MCF 10A (cell line): ENCODE measurements around the gene UBTF. TPM values are rescaled to one million over a fixed set of nuclear protein-coding genes. Genes with fewer than 3 reads are reported as not detected.

Source experiments
- BruUV-seq: library from RNA; stranded (reverse); fragments of 400-500 nt; replicated peaks from 2 replicates; lab custom pipeline; 2021; lab: Mats Ljungman, UMichigan
- CTCF ChIA-PET: fragments of 300-600 bp; sonication (Branson Sonifier 250); formaldehyde crosslinking; extraction: SDS; loops from one replicate; lab custom pipeline; 2021; ENCODE audit warnings: antibody characterized with exemption, inconsistent platforms; lab: Yijun Ruan, JAX
- POLR2A ChIA-PET: fragments of 300-600, 350-650 bp; sonication (Branson Sonifier 250); formaldehyde crosslinking; extraction: SDS; loops from one replicate; lab custom pipeline; 2020; ENCODE audit warnings: antibody characterized with exemption, inconsistent platforms; lab: Yijun Ruan, JAX
- DNase-seq: peaks from one replicate; pipeline ENCODE4 v3.0.0-alpha.2; 2018; ENCODE audit not compliant: unreplicated experiment
- H3K27ac Mint-ChIP-seq: one replicate; pipeline ENCODE4 v1.8.0; 2022; ENCODE audit warnings: mild to moderate bottlenecking, low read depth, mixed read lengths; ENCODE audit not compliant: unreplicated experiment
- H3K27me3 Mint-ChIP-seq: one replicate; pipeline ENCODE4 v1.8.0; 2022; ENCODE audit warnings: mixed read lengths; ENCODE audit not compliant: insufficient read depth, unreplicated experiment
- H3K36me3 Mint-ChIP-seq: one replicate; pipeline ENCODE4 v1.8.0; 2022; ENCODE audit warnings: mild to moderate bottlenecking, moderate library complexity, mixed read lengths; ENCODE audit not compliant: insufficient read depth, unreplicated experiment
- H3K4me1 Mint-ChIP-seq: one replicate; pipeline ENCODE4 v1.8.0; 2022; ENCODE audit warnings: mixed read lengths; ENCODE audit not compliant: insufficient read depth, unreplicated experiment
- H3K4me3 Mint-ChIP-seq: one replicate; pipeline ENCODE4 v1.8.0; 2022; ENCODE audit warnings: mild to moderate bottlenecking, moderate library complexity, mixed read lengths; ENCODE audit not compliant: unreplicated experiment
- H3K9me3 Mint-ChIP-seq: one replicate; pipeline ENCODE4 v1.8.0; 2022; ENCODE audit warnings: mixed read lengths; ENCODE audit not compliant: unreplicated experiment
- CTCF ChIP-seq: fragments of 200-600 bp; IDR thresholded peaks from one replicate; pipeline ENCODE4 v1.8.0; 2022; ENCODE audit warnings: antibody characterized with exemption, mild to moderate bottlenecking; ENCODE audit not compliant: unreplicated experiment
- intact Hi-C: fragments of 100-400 bp; cut with micrococcal nuclease; formaldehyde crosslinking; loops from 2 replicates; pipeline ENCODE4 v1.14.1; 2022
- total RNA-seq: library from RNA; stranded (reverse); gene quantifications from 2 replicates; pipeline ENCODE4 v1.2.3, GENCODE V29; 2022

The UBTF gene
- total RNA-seq, 1 experiment from 2014 or later: 79.7 TPM

DNA sequence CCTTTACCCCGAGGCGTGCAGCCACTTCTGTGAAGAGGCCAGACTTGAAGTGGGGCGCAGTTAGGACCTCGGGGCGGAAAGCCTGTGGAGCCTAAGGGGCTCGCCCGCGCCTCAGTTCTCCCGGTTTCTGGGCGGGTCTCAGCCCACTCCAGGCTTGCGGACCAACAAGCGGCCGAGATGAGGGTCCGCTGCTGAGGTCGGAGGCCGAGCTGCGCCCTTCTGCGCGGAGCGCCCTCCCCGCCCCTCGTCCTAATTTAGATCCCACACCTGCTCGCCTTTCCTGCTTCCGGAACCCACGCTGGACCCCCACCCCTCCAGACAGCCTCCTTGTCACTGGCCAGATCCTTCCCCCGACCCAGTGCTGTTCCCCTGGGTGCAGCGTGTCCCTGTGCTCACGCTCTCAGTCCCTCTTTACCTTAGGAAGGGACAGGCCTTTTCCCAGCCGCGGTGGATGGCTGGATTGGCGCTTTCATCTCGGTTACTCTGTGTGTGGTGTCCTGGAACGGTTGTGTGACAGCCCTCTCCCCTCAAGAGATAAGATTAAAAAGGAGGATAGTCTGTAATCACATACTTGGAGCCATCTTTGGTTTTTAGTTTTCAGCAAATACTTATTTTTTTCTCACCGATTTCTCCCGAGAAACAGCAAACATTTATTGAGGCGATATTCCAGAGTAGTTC lies 18.9 kb downstream of the UBTF start:
- intact Hi-C loops: loop anchor here (1.0 kb wide), 2 partner anchors 18 to 126 kb away; no protein-coding TSS in a partner anchor
- POLR2A ChIA-PET: interaction anchor here (0.7 to 6.7 kb wide), 8 partner anchors 9 to 145 kb away, joined by 3 to 65 read pairs (median 4); partner anchors contain the start of genes LSM12, TMUB2 and UBTF
- Mint-ChIP-seq H3K9me3 (no peaks in the 10 kb centered on the region), H3K27me3 (no peaks in the 10 kb centered on the region), H3K4me3 (peak overlapping the region; percentile 89), H3K4me1 (peaks cover 46% of the 10 kb centered on the region), H3K27ac (peak overlapping the region; percentile 95), H3K36me3 (peaks cover 36% of the 10 kb centered on the region)
- TF ChIP-seq CTCF: no peak
- no peak for DNase-seq
- CTCF ChIA-PET: no interaction called here
- TSS peak; percentile 75 for BruUV-seq

DNA sequence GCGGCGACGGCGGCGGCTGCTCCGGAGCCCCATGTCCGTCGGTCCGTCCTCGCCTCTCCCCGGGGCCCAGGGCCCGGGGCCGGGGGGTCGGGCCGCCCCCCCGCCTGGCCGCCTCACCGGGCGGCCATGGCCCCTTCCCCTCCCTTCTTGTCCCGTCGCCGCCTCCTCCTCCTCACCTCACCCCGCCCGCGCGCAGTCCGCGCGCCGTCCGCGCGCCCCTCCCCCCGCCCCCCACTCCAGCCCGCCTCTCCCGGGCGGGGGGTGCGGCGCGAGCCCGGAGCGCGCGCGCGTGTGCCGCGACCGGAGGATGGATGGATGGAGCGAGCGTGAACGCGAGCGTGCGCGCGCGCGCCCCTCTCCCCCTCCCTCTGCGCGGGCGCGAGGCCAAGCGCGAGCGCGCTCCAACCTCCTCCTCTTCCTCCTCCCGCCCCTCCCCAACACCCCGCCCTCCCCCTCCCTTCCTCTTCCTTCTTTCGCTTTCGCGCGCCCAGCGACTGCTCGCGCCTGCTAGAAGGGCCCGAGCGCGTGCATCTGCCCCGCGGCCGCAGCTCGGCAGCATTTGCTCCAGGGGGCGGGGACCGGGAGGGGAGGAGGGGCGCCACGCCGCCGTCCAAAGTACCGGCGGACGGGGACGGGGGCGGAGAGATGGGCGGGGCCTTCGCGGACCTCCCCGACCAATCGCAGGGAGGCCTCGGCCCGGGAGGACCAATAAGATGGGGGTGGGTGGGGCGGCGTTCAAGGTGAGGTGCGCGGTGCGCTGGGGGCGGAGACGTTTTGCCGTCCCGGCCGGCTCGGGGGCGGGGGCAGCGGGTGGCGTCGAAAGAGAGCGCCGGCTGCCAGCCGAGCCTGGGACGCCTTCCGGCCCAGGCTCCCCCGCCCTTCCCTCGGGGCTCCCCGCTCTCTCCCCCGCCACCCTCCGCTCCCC lies 19.7 kb downstream of the UBTF start, which contains the start of gene ATXN7L3:
ATXN7L3 (minus strand) TSS at position 332 of the 925 bp plus-strand sequence. CDS start 1,814 bp downstream, outside the sequence.
- no TSS peak for BruUV-seq
- POLR2A ChIA-PET: interaction anchor here (0.9 to 6.7 kb wide), 6 partner anchors 9 to 125 kb away, joined by 3 to 65 read pairs (median 10); partner anchors contain the start of genes TMUB2 and UBTF
- intact Hi-C loops: loop anchor here (1.0 kb wide), 2 partner anchors 18 to 126 kb away; no protein-coding TSS in a partner anchor
- Mint-ChIP-seq H3K36me3 (peaks cover 44% of the 10 kb centered on the region), H3K27ac (peak within 1 kb of the TSS; percentile 95), H3K27me3 (no peaks in the 10 kb centered on the region), H3K9me3 (no peaks in the 10 kb centered on the region), H3K4me3 (peak within 1 kb of the TSS; percentile 89), H3K4me1 (peaks cover 45% of the 10 kb centered on the region)
- DNase-seq: peak; percentile 97
- TF ChIP-seq CTCF: no peak
- CTCF ChIA-PET: no interaction called here

DNA sequence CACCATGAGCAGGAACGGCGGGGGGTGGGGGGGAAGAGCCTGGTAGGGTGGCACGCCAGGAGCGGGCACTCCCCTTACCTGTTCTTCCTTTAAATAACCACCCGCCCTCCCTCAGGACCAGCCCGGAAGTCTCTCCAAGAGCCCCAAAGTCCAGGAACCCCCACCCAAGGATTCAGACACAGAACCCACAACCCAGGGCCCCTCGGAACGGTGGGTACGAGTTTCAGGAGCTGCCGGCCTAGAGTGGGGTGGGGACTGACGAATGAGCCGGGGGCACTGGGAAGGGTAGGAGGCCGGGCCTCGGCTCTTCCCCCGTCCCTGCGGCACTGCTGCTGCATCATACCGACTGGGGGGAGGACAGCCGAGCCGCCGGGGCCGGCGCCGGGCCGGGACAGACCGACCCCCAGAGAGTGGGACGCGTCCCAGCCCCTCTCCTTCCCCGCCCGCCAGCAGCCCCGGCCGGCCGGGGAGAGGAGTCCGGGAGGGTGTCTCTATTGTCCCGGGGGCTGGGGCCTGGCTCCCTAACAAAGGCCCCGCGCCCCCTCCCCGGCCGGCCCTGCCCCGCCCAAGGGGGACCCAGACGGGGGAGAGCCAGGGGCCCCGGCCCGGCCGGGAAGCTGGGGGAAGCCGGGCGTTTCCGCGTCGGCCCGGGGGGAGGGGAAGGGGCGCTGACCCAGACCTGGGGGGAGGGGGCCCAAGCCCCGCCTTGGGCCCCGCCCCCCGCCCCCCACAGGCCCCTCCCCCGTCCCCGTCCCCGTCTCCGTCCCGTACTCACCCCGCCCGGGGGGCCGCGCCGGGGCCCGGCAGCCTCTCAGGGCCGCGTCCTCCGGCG lies 20.5 kb downstream of the UBTF start:
- intact Hi-C loops: loop anchor here (1.0 kb wide), 1 partner anchor 146 kb away; the partner anchor contains the start of gene GRN
- Mint-ChIP-seq H3K27me3 (no peaks in the 10 kb centered on the region), H3K27ac (peak overlapping the region; percentile 81), H3K36me3 (peaks cover 53% of the 10 kb centered on the region), H3K9me3 (no peaks in the 10 kb centered on the region), H3K4me1 (peaks cover 36% of the 10 kb centered on the region), H3K4me3 (peak overlapping the region; percentile 89)
- POLR2A ChIA-PET: interaction anchor here (0.5 to 6.7 kb wide), 11 partner anchors 8 to 126 kb away, joined by 3 to 65 read pairs (median 4); partner anchors contain the start of genes SLC25A39, TMUB2 and UBTF
- no peak for TF ChIP-seq CTCF
- TSS peak; percentile 35 for BruUV-seq
- CTCF ChIA-PET: interaction anchor here (0.6 to 1.3 kb wide), 3 partner anchors 12 to 168 kb away, joined by 3 to 4 read pairs (median 3); partner anchors contain the start of gene TMUB2
- peak; percentile 43 for DNase-seq
